ENCODE results near the gene GYG2. TPM values are rescaled to one million over a fixed set of nuclear protein-coding genes. Genes with fewer than 3 reads are reported as not detected.

Gene GYG2
- total RNA-seq, 1 donor = 1.1 TPM

GRCh38 chrX:2907295-2907694 is 78.6 kb downstream of the GYG2 start:
- H3K4me3 ChIP-seq (ENCODE audit: low read depth, low read length) = no peak overlapping the region
- TF ChIP-seq CTCF (IDR thresholded peaks at IDR 0.05; ENCODE audit: insufficient read depth, low read length) = no peak
- no peak for DNase-seq (ENCODE audit: low read depth)

- no peak overlapping the region for H3K4me3 ChIP-seq (ENCODE audit: low read depth, low read length)
- no peak for DNase-seq (ENCODE audit: low read depth)
- no peak for TF ChIP-seq CTCF (IDR thresholded peaks at IDR 0.05; ENCODE audit: insufficient read depth, low read length)
Observed at GRCh38 chrX:2908125-2908685, 79.5 kb downstream of the GYG2 start.

GRCh38 chrX:2910109-2910508 is 81.4 kb downstream of the GYG2 start:
- no peak for DNase-seq (ENCODE audit: low read depth)
- H3K4me3 ChIP-seq (ENCODE audit: low read depth, low read length) = no peak overlapping the region
- TF ChIP-seq CTCF (IDR thresholded peaks at IDR 0.05; ENCODE audit: insufficient read depth, low read length) = no peak

- TF ChIP-seq CTCF (IDR thresholded peaks at IDR 0.05; ENCODE audit: insufficient read depth, low read length) = no peak
- H3K4me3 ChIP-seq (ENCODE audit: low read depth, low read length) = no peak overlapping the region
- no peak for DNase-seq (ENCODE audit: low read depth)
Observed at GRCh38 chrX:2913118-2913517, 84.4 kb downstream of the GYG2 start.

- no peak for TF ChIP-seq CTCF (IDR thresholded peaks at IDR 0.05; ENCODE audit: insufficient read depth, low read length)
- DNase-seq (ENCODE audit: low read depth) = no peak
Observed at GRCh38 chrX:2917767-2918166, 89.0 kb downstream of the GYG2 start.

GRCh38 chrX:2921193-2921592 is 92.5 kb downstream of the GYG2 start:
- TF ChIP-seq CTCF (IDR thresholded peaks at IDR 0.05; ENCODE audit: insufficient read depth, low read length) = no peak

More at GRCh38 chrX:2917767-2918166, 89.0 kb downstream of the GYG2 start:
- no peak overlapping the region for H3K4me3 ChIP-seq (ENCODE audit: low read depth, low read length)

GRCh38 chrX:2921750-2922149 is 93.0 kb downstream of the GYG2 start:
- H3K4me3 ChIP-seq (ENCODE audit: low read depth, low read length) = no peak overlapping the region
- no peak for TF ChIP-seq CTCF (IDR thresholded peaks at IDR 0.05; ENCODE audit: insufficient read depth, low read length)
- DNase-seq (ENCODE audit: low read depth) = no peak

More at GRCh38 chrX:2921193-2921592, 92.5 kb downstream of the GYG2 start:
- H3K4me3 ChIP-seq (ENCODE audit: low read depth, low read length) = no peak overlapping the region
- no peak for DNase-seq (ENCODE audit: low read depth)
